DMS53 treated with DMSO at 0.1 percent for 48 hours (cell line): Measurements from ENCODE around the gene B4GALNT3.

Experiments used
- DNase-seq: peaks from one replicate; lab custom pipeline; 2025; ENCODE audit not compliant: unreplicated experiment; lab: John Stamatoyannopoulos, UW

The B4GALNT3 gene

GRCh38 chr12:590206-590750 is 130.5 kb downstream of the B4GALNT3 start:
- DNase-seq: no peak

GRCh38 chr12:591167-592023 is 131.7 kb downstream of the B4GALNT3 start:
- DNase-seq: no peak

DNA sequence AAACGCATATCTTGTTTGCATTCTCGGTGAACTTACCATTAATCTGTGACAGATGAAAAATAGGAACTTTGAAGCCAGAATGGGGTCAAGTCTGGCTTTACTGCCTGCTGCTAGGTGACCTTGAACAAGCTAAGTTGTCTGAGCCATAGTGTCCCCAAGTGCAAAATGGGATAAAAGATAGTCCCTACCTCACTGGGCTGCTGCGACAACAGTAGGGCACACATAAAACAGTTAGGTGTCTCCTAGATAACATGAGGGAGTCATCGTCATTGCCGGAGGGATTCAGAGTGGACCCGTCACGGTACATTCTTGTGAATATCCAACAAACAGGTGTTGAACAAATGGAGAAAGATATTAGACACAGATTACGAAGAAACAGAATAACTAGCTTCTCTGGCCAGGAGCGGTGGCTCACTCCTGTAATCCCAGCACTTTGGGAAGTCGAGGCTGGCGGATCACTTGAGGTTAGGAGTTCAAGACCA is 132.3 kb downstream of the B4GALNT3 start:
- DNase-seq: no peak

DNA sequence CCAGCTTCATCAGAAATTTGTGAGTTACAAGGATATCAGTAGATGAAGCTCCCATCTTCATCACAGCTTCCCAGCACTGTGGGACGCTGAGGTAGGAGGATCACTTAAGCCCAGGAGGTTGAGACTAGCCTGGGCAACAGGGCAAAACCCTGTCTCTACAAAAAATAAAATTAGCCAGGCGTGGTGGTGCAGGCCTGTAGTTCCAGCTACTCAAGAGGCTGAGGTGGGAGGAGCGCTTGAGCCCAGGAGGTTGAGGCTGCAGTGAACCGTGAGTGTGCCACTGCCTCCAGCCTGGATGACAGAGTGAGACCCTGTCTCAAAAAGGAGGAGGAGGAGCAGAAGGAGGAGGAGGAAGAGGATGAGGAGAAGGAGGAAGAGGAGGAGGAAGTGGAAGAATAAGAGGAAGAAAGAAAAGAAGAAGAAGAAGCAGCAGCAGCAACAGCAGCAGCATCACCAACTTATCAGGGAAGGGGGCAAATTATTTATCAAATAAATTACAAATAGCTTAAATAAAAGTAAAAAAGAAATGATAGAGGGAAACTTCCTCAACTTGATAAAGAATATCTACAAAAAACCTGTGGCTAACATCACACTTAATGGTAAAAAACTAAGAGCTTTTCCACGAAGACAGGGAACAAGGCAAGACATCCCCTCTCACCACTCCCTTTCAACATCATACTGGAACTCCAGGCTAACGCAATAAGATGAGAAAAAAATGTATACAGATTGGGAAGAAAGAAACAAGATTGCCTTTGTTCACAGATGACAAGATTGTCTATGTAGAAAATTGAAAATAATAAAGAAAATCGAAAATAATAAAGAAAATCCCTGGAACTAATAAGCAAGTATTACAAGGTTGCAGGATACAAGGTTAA is 133.9 kb downstream of the B4GALNT3 start:
- DNase-seq: no peak

DNA sequence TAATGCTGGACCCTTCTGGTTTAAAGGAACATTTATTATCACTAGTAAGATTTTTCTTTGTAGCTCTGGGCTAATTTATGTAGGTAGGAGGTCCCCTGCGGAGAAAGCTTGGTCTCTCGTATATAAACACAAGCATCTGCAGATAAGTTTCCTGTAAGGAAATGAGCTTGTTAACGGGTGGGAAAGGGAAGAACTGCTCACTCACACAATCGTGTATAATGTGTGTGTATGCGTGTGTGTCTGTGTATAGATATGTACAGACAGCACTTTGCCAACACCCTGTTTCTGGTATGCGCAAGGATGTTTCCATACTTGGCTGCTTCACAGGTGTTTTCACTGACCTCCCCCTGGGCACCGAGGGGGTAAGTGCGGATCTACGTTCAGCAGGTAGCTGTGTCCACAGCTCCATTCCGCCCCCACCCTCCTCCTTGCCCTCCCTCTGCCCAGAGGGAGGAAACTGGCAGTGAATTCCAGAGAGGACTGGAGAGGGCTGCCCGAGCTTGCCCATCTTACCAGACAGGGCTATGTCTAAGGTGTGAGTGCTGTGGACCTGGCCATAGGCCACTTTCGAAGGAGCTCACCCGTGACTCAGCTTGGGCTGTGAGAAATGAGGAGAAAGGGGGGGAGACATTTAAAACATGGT is 138.3 kb downstream of the B4GALNT3 start:
- DNase-seq: no peak

DNA sequence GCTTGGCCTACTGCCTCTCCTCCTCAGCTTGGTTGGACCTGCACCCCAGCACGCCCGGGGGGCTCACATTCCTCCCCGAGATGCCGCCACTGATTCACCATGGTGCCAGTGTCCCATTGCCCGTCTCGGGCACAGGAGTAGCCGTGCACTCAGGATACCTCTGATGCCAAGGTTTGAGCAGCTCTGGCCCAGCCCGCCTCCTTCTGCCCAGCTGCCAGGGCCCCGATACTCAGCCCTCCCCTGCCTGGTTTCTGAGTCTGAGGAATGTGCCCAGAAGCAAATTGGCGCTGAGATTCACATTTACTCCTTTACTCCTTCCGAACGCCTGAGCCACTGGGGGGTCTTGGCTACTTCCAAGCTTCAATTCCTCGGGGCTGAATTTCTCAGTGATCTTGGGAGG is 140.0 kb downstream of the B4GALNT3 start:
- no peak for DNase-seq

GRCh38 chr12:601976-602699 is 142.4 kb downstream of the B4GALNT3 start:
- DNase-seq: peak; percentile 96

- DNase-seq: no peak
Observed at GRCh38 chr12:602700-603068, 142.9 kb downstream of the B4GALNT3 start.

DNA sequence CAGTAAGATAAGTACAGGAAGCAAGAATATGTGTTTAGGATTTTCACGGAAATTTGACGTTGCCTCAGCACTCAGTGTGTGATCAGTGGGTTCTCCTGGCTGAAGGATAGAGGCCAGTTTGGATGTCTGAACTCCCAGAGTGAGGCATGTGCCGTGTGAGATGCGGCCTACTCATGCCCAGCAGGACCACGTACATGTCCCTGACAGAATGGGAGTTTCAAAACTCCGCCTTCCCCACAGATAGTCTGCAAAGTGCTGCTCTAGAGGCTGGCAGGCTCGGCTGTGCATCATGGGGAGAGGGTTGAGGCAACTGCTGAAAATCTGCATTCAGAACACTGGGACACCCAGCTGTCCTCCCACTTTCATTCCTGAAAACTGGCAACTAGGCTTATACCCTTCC is 145.2 kb downstream of the B4GALNT3 start:
- DNase-seq: no peak

DNA sequence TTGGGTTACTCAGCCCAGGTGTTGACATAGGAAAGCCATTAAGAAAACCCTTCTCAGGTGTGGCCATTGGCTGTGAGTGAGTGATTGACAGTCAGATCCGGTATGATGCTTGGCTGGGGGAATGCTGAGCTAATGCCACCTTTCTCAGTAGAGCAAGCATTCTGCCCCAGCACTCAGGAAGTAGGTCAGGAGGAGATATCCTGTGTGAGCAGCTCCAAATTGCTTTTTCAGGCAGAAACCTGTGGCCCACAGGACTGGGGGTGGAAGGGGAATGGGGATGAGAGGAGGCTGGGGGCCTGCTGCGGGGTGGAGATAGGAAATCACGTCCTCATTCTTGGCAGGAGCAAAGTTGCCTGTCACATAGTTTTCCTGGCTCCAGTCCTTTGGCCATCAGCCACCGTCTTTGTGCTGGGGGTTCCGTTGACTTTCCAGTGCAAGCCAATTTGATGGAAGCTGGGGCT is 147.8 kb downstream of the B4GALNT3 start:
- DNase-seq: peak; percentile 28

- DNase-seq: no peak
Observed at GRCh38 chr12:608413-608812, 148.7 kb downstream of the B4GALNT3 start.

DNA sequence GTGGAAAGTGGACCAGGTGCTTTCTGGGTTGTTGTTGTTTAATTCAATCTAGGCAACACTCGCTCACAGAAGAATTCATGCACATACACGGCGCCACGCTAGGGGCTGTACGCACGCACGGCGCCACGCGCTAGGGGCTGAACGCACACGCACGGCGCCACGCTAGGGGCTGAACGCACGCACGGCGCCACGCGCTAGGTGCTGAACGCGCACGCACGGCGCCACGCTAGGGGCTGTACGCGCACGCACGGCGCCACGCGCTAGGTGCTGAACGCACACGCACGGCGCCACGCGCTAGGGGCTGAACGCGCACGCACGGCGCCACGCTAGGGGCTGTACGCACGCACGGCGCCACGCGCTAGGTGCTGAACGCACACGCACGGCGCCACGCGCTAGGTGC is 149.2 kb downstream of the B4GALNT3 start:
- DNase-seq: no peak

DNA sequence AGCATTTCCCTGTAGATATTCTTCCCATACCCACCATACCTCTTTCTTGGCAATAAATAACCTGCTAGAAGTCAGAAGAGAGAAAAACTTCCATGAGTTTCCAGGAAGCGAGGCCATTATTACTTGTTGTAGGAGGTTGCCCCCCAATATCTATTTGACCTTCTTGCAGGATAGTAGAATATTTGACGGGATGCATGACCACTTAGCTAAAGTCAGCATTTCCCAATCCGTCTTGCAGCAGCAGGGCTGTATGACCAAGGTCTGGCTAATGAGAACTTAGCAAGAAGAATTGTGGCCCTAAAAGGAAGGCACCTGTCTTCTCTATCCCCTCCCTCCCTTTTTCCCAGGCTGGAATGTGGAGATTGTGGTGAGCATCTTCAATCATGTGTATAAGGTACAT is 152.0 kb downstream of the B4GALNT3 start:
- no peak for DNase-seq

DNA sequence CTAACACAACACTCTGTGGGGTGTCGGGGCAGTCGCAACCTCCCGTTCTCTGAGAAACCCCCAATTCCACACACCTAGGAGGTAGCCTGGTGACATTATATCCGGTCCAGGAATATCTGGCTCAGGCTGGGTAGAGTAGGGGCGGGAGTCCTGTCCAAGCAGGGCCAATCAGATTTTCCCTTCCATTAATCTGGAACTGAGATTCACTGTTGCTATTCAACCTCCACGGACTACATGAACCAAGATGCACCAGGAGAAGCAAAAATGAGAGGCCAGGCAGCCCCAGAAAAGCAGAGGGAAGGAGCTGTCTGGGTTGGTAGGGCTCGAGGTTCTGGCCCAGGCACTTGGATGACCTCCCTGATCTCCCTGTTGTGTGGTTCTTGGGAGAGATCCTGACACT is 152.6 kb downstream of the B4GALNT3 start:
- no peak for DNase-seq

GRCh38 chr12:612886-613285 is 153.1 kb downstream of the B4GALNT3 start:
- DNase-seq: no peak
